ENCODE data around the gene TRIM61. TPM values are rescaled to one million over a fixed set of nuclear protein-coding genes. Genes with fewer than 3 reads are reported as not detected.
"Not testable (repeated sequence)": the region's sequence is repeated elsewhere in the genome, so short reads cannot be mapped to it uniquely, and the experiment has no call there.

Gene TRIM61
- polyA plus RNA-seq, 5 donors: 4.5 to 7.7 (median 5.1) TPM

DNA sequence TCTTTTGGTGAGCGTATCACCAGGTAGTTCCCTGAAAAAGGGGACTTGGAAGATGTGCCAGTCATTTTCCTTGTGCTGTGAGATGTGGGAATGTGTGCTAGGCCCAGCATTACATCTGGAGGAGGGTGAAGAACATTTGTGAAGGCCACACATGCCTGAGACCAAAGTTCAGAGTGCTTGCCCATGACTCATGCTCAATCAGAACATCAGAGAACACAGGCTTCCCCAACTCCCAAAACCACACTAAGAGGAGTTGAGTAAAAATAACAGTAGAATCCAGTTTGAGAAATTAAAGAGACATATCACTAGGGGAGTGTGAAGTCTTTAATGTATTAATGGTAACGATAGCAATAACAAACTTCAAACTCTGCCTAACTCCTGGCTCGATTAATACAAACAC, 18.0 kb downstream of the TRIM61 start:
- not testable (repeated sequence) for DNase-seq

DNA sequence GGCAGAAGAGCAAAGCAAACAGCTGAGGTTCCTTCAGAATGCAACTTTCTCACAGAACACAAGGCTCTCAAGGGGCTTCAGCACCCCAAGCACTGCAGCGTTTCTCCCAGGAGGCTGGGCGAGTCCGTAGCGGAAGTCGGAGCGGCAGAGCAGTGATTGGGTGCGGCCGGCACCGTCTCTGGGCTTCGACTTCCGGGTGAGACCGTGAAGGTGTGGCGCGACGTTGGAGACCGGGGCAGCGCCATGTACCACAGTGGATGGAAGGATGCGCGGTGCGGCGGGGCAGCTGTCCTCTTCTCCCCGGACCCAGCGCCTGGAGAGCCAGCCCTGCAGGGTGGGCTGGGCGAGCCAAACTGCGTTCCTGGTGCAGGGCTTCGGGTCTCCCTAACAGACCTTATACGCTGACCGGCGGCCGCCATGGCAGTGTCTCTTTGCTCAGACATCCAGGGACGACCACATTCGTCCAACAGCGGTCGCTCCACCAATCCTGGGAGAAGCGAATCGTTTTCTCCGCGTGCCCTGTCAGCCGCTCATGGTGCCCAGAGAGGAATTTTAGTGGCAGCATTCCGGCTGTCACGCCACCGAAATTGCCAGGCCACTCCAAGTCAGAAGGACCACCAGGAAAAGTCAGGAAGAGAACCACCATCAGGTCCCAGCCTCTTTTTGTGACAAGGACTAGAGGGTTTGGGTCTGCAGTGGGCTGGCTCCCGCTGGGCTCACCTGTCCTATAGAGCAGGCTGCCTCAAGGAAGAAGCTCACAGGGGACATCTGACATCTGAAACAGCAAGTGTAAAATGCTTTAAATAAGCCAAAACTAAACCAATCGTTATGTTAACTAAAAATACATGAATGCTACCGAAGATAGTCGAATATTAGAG, 20.5 kb downstream of the TRIM61 start:
- peak; percentile 38 to 58 for DNase-seq

- no peak for DNase-seq
Observed at GRCh38 chr4:164955107-164955805, 22.2 kb downstream of the TRIM61 start.

- DNase-seq: no peak
Observed at GRCh38 chr4:164952551-164952950, 24.9 kb downstream of the TRIM61 start.

DNA sequence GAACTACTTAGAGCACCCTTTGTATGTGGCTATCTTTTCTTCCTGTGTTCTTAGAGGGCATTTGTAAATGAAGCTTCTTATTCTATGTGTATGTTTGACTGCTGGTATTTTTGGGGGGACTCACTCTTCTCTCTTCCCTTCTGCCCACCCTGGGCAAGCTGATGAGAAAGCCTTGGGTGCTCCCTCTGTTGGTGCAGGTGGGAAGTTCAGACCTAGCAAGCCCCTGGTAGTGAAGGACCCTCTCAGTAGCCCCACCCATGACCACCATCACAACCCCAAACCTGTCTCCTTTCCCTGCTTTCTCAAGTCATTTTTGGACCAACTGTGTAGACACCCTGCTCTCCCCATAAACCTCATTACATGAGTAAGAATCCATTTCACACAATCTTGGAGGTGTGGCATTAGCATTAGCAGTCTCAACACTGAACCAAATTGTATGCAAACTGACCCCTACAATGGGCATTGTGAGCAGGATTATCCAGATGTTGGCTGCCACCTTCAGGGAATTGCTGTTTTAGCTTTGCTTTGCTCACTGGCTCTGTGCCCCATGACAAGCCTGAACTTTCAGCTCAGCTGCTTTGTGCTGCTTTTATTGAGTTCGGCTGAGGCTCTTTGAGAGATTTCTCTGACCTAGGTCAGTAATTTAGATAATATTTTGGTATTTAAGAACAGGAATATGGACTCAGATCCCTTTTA, 27.9 kb downstream of the TRIM61 start:
- DNase-seq: peak in 1 of 2 donors; percentile 17

DNA sequence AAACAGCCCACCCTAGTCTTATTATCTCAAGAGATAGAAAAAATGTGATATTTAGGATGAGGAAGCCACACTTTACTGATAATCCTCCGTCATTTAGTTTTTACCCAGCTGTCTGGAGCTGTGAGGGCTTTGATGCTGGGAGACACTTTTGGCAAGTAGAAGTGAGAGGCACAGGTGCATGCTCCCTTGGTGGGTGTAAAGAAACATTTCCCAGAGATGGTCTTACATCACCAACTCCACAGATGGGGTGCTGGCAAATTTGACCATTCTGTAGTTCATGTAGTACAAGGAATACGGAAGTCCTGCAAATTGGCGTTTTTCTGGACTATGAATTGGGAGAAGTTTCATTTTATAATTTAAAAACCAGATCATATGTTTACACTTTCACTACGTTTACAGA, 28.5 kb downstream of the TRIM61 start:
- DNase-seq: no peak

- not testable (repeated sequence) for DNase-seq
Observed at GRCh38 chr4:164948006-164948405, 29.5 kb downstream of the TRIM61 start.

DNA sequence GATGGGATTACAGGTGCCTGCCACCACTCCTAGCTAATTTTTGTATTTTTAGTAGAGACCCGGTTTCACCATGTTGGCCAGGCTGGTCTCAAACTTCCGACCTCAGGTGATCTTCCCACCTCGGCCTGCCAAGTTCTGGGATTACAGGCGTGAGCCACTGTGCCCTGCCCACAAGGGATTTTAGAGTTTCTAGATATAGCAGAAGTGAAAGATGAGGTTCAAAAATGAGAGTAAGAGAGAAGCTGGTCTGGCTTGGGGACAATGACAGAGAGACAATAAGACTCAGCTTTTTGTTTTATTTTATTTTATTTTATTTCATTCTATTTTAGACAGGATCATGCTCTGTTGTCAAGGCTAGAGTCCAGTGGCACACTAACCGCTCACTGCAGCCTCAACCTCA, 30.6 kb downstream of the TRIM61 start:
- no peak for DNase-seq

GRCh38 chr4:164945146-164945545, 32.3 kb downstream of the TRIM61 start:
- no peak for DNase-seq

DNA sequence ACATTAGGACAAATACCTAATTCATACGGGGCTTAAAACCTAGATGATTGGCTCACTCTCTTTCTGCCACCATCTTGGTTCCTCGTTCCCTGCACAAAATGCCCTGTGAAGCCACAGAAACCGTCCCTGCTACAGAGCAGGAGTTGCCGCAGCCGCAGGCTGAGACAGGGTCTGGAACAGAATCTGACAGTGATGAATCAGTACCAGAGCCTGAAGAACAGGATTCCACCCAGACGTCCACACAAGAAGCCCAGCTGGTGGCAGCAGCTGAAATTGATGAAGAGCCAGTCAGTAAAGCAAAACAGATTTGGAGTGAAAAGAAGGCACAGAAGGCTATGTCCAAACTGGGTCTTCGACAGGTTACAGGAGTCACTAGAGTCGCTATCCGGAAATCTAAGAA, 34.3 kb downstream of the TRIM61 start:
- no peak for DNase-seq

GRCh38 chr4:164937576-164938270, 39.7 kb downstream of the TRIM61 start:
- DNase-seq: peak; percentile 39 to 42

GRCh38 chr4:164935865-164936606, 41.4 kb downstream of the TRIM61 start:
- not testable (repeated sequence) for DNase-seq

DNA sequence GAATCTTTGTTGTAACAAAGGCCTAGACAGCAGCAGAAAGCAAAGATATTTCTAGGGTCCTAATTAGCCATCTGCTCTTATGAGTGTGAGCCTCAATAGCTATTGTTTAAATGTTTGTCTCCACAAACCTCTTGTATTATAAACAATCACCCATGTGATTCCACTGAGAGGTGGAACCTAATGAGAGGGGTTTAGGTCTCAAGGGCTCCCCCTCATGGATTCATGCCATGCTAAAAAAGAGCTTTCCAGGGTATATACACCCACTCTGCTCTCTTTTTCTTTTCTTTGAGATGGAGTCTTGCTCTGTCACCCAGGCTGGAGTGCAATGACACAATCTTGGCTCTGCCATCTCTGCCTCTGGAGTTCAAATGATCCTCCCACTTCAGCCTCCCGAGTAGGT, 42.1 kb downstream of the TRIM61 start:
- DNase-seq: no peak

- no peak for DNase-seq
Observed at GRCh38 chr4:164933244-164933643, 44.2 kb downstream of the TRIM61 start.

DNA sequence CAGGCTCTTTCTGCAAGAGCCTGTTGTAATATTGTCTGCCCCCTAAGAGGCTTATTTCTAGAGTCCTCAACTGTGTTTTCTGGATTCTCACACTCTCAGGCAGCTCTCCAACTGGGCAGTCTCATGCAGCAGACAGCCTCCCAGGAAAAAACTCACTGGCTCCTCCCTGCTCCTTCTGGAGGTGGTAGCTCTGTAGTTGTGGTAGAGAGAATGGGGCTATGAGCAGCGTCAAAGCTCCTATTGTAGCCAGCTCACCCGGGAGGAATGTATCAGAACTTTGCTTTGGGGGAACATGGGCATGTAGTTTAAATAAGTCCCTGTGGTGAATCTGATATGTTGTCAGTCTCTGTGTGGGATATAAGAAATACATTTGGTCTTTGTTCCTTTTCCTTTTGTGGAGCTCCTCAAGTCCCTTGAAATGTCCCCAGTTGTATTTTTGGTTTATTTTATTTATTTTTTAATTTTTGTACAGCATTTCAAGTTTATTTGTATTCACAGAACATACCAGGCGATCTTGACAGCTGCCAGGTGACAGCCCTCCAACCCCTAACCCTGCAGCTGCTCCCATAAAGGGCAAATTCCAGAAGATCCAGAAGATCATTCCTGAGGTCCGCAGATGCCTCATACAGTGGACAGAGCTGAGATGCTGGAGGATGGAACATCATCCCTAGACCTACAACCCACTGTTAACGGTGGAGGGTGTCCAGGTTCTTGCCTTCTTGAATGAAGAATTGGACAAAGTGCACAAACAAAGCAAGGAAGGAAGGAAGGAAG, 45.7 kb downstream of the TRIM61 start:
- no peak for DNase-seq

- no peak for DNase-seq
Observed at GRCh38 chr4:164930647-164931046, 46.8 kb downstream of the TRIM61 start.

GRCh38 chr4:164927101-164927500, 50.4 kb downstream of the TRIM61 start:
- not testable (repeated sequence) for DNase-seq

DNA sequence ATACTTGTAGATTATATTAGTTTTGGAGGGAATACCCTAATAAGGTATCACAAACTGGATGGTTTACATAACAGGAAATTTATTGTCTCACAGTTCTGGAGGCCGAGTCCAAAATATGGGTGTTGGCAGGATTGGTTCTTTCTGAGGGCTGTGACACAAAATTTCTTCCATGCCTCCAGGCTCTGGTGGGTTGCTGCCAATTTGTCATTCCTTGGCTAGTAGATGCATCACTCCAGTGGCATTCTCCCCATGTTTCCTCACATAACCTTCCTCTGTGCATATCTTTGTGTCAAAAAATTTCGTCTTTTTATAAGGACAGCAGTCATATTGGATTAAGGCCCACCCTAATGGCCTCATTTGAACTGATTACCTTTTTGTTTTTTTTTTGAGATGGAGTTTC, 51.2 kb downstream of the TRIM61 start:
- DNase-seq: no peak

DNA sequence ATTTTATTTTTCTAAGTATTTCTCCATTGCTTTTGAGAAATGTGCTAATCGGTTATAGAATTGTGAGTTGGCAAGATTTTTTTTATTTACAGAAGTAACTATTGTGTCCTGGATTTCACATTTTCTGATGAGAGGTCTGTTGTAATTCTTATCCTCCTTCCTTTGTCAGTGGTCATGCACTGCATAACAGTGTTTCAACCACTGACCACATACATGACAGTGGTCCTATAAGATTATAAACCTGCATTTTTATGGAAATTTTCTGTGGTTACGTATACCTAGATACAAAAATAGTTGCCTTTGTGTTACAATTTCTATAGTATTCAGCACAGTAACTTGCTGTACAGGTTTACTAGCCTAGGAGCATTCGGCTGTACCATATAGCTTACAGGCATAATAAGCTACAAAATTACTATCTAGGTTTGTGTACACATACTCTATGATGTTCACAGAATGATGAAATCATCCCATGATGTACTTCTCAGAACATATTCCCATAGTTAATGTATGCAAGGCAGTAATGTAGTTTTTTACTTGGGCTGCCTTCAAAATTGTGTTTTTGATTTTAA, 52.7 kb downstream of the TRIM61 start:
- DNase-seq: no peak

GRCh38 chr4:164918956-164919355, 58.5 kb downstream of the TRIM61 start:
- no peak for DNase-seq

Data from right lung (tissue), 5 donors.